MCF 10A (cell line): ENCODE results near the gene BEND3. TPM values are rescaled to one million over a fixed set of nuclear protein-coding genes. Genes with fewer than 3 reads are reported as not detected.
"Not testable (repeated sequence)": the region's sequence is repeated elsewhere in the genome, so short reads cannot be mapped to it uniquely, and the experiment has no call there.

Source experiments
- BruUV-seq: library from RNA; stranded (reverse); fragments of 400-500 nt; replicated peaks from 2 replicates; lab custom pipeline; 2021; lab: Mats Ljungman, UMichigan
- CTCF ChIA-PET: fragments of 300-600 bp; sonication (Branson Sonifier 250); formaldehyde crosslinking; extraction: SDS; loops from one replicate; lab custom pipeline; 2021; ENCODE audit warnings: antibody characterized with exemption, inconsistent platforms; lab: Yijun Ruan, JAX
- POLR2A ChIA-PET: fragments of 300-600, 350-650 bp; sonication (Branson Sonifier 250); formaldehyde crosslinking; extraction: SDS; loops from one replicate; lab custom pipeline; 2020; ENCODE audit warnings: antibody characterized with exemption, inconsistent platforms; lab: Yijun Ruan, JAX
- DNase-seq: peaks from one replicate; pipeline ENCODE4 v3.0.0-alpha.2; 2018; ENCODE audit not compliant: unreplicated experiment
- H3K27ac Mint-ChIP-seq: one replicate; pipeline ENCODE4 v1.8.0; 2022; ENCODE audit warnings: mild to moderate bottlenecking, low read depth, mixed read lengths; ENCODE audit not compliant: unreplicated experiment
- H3K27me3 Mint-ChIP-seq: one replicate; pipeline ENCODE4 v1.8.0; 2022; ENCODE audit warnings: mixed read lengths; ENCODE audit not compliant: insufficient read depth, unreplicated experiment
- H3K36me3 Mint-ChIP-seq: one replicate; pipeline ENCODE4 v1.8.0; 2022; ENCODE audit warnings: mild to moderate bottlenecking, moderate library complexity, mixed read lengths; ENCODE audit not compliant: insufficient read depth, unreplicated experiment
- H3K4me1 Mint-ChIP-seq: one replicate; pipeline ENCODE4 v1.8.0; 2022; ENCODE audit warnings: mixed read lengths; ENCODE audit not compliant: insufficient read depth, unreplicated experiment
- H3K4me3 Mint-ChIP-seq: one replicate; pipeline ENCODE4 v1.8.0; 2022; ENCODE audit warnings: mild to moderate bottlenecking, moderate library complexity, mixed read lengths; ENCODE audit not compliant: unreplicated experiment
- H3K9me3 Mint-ChIP-seq: one replicate; pipeline ENCODE4 v1.8.0; 2022; ENCODE audit warnings: mixed read lengths; ENCODE audit not compliant: unreplicated experiment
- CTCF ChIP-seq: fragments of 200-600 bp; IDR thresholded peaks from one replicate; pipeline ENCODE4 v1.8.0; 2022; ENCODE audit warnings: antibody characterized with exemption, mild to moderate bottlenecking; ENCODE audit not compliant: unreplicated experiment
- intact Hi-C: fragments of 100-400 bp; cut with micrococcal nuclease; formaldehyde crosslinking; loops from 2 replicates; pipeline ENCODE4 v1.14.1; 2022
- total RNA-seq: library from RNA; stranded (reverse); gene quantifications from 2 replicates; pipeline ENCODE4 v1.2.3, GENCODE V29; 2022

Gene BEND3
- total RNA-seq, 1 experiment from 2014 or later = 3.1 TPM

GRCh38 chr6:107144014-107144413, 28.7 kb upstream of the BEND3 start:
- H3K36me3 Mint-ChIP-seq = no peaks in the 10 kb centered on the region
- H3K9me3 Mint-ChIP-seq = no peaks in the 10 kb centered on the region
- H3K4me1 Mint-ChIP-seq = peaks cover 5% of the 10 kb centered on the region
- no peaks in the 10 kb centered on the region for H3K27me3 Mint-ChIP-seq
- TF ChIP-seq CTCF = no peak
- POLR2A ChIA-PET = no interaction called here
- H3K4me3 Mint-ChIP-seq = no peak overlapping the region
- H3K27ac Mint-ChIP-seq = no peak overlapping the region
- DNase-seq = peak; percentile 14
- intact Hi-C loops = no loop called here
- BruUV-seq = no TSS peak
- CTCF ChIA-PET = no interaction called here

- Mint-ChIP-seq H3K27ac (no peak overlapping the region), H3K4me3 (no peak overlapping the region), H3K9me3 (no peaks in the 10 kb centered on the region), H3K27me3 (no peaks in the 10 kb centered on the region), H3K36me3 (no peaks in the 10 kb centered on the region), H3K4me1 (peaks cover 5% of the 10 kb centered on the region)
- no peak for DNase-seq
- CTCF ChIA-PET = interaction anchor here (0.5 kb wide), 1 partner anchor 48 kb away, joined by 3 read pairs; no protein-coding TSS in a partner anchor
- intact Hi-C loops = no loop called here
- TF ChIP-seq CTCF = no peak
- no TSS peak for BruUV-seq
- POLR2A ChIA-PET = no interaction called here
These were observed 25.3 kb upstream of the BEND3 start for GRCh38 chr6:107140581-107140980.

GRCh38 chr6:107136324-107136723, 21.0 kb upstream of the BEND3 start:
- intact Hi-C loops = loop anchor here (10.0 kb wide), 1 partner anchor 178 kb away; no protein-coding TSS in a partner anchor
- CTCF ChIA-PET = interaction anchor here (1.0 kb wide), 1 partner anchor 11 kb away, joined by 3 read pairs; no protein-coding TSS in a partner anchor
- H3K36me3 Mint-ChIP-seq, H3K9me3 Mint-ChIP-seq, H3K27ac Mint-ChIP-seq, H3K4me1 Mint-ChIP-seq, H3K4me3 Mint-ChIP-seq, BruUV-seq, DNase-seq, H3K27me3 Mint-ChIP-seq: not testable (repeated sequence)
- POLR2A ChIA-PET = interaction anchor here (1.0 kb wide), 1 partner anchor 93 kb away, joined by 3 read pairs; no protein-coding TSS in a partner anchor

- H3K27me3 Mint-ChIP-seq, H3K36me3 Mint-ChIP-seq, H3K27ac Mint-ChIP-seq, DNase-seq, POLR2A ChIA-PET, BruUV-seq, H3K4me1 Mint-ChIP-seq, H3K4me3 Mint-ChIP-seq, H3K9me3 Mint-ChIP-seq: not testable (repeated sequence)
- intact Hi-C loops = loop anchor here (10.0 kb wide), 1 partner anchor 180 kb away; no protein-coding TSS in a partner anchor
- CTCF ChIA-PET = interaction anchor here (0.6 to 1.2 kb wide), 3 partner anchors 9 to 110 kb away, joined by 3 to 5 read pairs (median 3); no protein-coding TSS in a partner anchor
These were observed 19.8 kb upstream of the BEND3 start for GRCh38 chr6:107135048-107135680.

GRCh38 chr6:107132330-107132954, 17.1 kb upstream of the BEND3 start:
- no peaks in the 10 kb centered on the region for H3K4me1 Mint-ChIP-seq
- H3K36me3 Mint-ChIP-seq = no peaks in the 10 kb centered on the region
- peak; percentile 52 for TF ChIP-seq CTCF
- H3K27me3 Mint-ChIP-seq = no peaks in the 10 kb centered on the region
- H3K9me3 Mint-ChIP-seq = no peaks in the 10 kb centered on the region
- ChIA-PET POLR2A (interaction anchor here (0.6 kb wide), 1 partner anchor 16 kb away, joined by 3 read pairs; no protein-coding TSS in a partner anchor), CTCF (interaction anchor here (0.6 to 1.5 kb wide), 6 partner anchors 9 to 541 kb away, joined by 3 to 5 read pairs (median 4); no protein-coding TSS in a partner anchor)
- intact Hi-C loops = loop anchor here (1.0 to 10.0 kb wide), 2 partner anchors 182 to 543 kb away; no protein-coding TSS in a partner anchor
- no peak overlapping the region for H3K4me3 Mint-ChIP-seq
- no TSS peak for BruUV-seq
- DNase-seq = peak; percentile 44
- H3K27ac Mint-ChIP-seq = no peak overlapping the region
